GM10266 (cell line): ENCODE measurements around the gene PLCB1.

Experiments used
- DNase-seq: peaks from one replicate; pipeline ENCODE4 v3.0.0; 2012; ENCODE audit errors: extremely low spot score
- CTCF ChIP-seq: IDR thresholded peaks from 2 replicates; pipeline ENCODE4 v1.5.1; 2012; ENCODE audit warnings: mild to moderate bottlenecking, low read depth; ENCODE audit not compliant: control insufficient read depth, insufficient read depth; ENCODE audit errors: missing control alignments

Gene PLCB1

DNA sequence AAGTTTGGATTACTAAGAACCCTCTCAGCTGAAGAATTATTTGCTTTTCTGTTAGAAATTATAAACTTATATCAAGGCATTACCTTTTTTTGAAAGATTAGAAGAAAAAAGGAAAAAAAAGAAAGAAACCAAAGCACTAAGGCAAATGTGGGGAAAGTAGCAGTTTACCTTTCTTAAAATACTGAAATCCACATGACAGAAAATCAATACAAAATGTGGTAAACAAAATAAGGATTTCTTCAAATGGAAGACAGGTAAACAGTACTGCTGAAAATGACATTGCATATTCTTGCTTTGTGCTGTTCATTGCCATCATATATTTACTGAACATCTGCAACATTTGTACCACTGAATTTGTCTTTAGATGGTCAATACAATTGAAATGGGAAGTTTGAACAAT, 525.6 kb downstream of the PLCB1 start:
- DNase-seq: no peak
- no peak for TF ChIP-seq CTCF

DNA sequence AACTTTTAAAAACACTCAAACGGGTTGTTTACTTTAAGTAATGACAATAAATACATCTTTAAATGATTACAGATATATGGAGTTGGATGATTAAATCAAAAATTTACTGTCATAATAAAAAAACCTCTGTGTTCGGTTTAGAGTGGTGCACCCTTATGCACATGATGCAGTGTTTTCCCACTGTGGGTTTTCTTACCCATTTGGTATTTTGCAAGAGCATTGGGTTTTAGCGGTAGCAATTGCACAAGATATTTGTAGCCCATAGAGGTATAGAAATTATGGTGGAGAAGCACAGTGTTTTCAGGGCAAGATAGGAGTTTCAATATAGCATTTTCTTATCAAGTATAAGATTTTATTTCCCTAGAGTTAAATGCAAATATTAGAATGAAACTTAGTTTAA, 526.0 kb downstream of the PLCB1 start:
- TF ChIP-seq CTCF: no peak
- DNase-seq: no peak

- DNase-seq: no peak
- TF ChIP-seq CTCF: no peak
These were observed 529.3 kb downstream of the PLCB1 start for GRCh38 chr20:8661229-8661952.

GRCh38 chr20:8662433-8662954, 530.4 kb downstream of the PLCB1 start:
- no peak for TF ChIP-seq CTCF
- no peak for DNase-seq

DNA sequence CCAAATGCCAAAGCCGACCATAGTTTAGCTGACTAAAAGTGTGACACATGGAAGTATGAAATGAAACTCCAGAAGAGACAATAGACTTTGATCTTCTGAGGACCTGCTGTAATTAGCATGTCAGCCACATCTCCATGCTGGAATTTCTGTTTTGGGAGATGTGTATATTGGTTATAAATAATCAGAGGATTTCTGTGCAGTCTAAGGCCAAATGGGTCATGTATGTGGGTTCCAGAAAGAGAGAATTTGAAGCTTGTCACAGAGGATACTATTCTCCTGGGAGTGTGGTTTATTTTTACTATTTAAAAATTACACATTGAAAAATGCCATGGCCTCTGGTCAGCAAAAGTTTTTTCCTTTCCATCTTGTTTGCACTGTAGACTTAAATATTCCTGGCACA, 531.4 kb downstream of the PLCB1 start:
- TF ChIP-seq CTCF: no peak
- DNase-seq: no peak

- no peak for DNase-seq
These were observed 532.7 kb downstream of the PLCB1 start for GRCh38 chr20:8664778-8665177.

More at GRCh38 chr20:8664778-8665177, 532.7 kb downstream of the PLCB1 start:
- TF ChIP-seq CTCF: peak; percentile 8
